Femur (tissue), 1 donor: ENCODE results near the gene TNS3.

ENCODE experiments used
- DNase-seq: peaks from one replicate; pipeline ENCODE4 v3.0.0-alpha.2; 2017

TNS3 gene

DNA sequence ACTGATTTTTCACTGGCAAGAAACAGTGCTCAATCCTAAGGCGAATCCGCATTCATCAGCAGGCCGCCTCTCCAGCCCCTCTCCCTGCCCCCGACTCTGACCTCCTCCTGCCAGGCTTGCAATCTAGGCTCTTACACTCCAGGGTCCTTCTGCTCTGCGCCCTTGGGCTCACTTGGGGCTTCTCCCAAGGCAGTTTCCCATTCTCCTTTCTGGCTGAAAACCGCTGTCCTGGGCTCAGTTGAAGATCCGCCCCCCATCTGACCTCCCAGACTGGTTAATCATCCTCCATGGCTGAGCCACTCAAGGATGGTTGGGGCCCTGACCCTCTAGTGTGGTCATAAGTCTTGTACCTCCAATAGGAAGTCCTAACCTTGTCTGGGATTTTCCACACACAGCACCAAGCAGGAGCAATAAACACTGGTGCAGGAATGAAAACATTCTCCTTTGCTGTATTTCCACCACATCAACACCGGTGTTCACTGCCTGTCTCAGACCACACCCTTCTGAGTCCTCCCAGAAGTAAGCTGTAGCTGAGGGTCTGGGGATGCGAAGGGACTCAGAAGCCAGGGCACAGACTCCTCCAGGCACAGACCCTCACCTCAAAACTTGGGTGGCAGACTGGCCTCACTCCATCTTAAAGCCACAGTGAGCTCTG, 42.4 kb downstream of the TNS3 start:
- DNase-seq: no peak

DNA sequence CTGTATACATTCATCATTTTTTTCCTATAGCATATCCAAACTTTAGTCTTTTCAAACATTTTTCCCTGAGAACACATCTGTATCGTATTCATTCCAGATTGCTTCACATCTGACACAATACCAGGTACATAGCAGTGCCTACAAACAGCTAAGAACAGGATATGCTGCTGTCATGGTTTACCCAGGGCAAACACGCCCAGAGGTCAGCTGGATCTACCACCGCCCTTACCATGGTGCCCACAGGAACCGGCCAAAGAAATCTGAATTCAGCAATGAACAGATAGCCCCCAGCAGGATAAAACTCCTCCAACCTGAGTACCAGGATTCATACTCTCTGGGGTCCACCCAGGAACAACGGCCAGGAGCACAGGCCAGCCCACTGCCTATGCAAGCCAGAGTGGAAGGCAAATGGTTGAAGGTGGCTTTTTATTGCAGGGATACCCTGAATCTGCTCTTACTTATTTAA, 43.0 kb downstream of the TNS3 start:
- DNase-seq: no peak

DNA sequence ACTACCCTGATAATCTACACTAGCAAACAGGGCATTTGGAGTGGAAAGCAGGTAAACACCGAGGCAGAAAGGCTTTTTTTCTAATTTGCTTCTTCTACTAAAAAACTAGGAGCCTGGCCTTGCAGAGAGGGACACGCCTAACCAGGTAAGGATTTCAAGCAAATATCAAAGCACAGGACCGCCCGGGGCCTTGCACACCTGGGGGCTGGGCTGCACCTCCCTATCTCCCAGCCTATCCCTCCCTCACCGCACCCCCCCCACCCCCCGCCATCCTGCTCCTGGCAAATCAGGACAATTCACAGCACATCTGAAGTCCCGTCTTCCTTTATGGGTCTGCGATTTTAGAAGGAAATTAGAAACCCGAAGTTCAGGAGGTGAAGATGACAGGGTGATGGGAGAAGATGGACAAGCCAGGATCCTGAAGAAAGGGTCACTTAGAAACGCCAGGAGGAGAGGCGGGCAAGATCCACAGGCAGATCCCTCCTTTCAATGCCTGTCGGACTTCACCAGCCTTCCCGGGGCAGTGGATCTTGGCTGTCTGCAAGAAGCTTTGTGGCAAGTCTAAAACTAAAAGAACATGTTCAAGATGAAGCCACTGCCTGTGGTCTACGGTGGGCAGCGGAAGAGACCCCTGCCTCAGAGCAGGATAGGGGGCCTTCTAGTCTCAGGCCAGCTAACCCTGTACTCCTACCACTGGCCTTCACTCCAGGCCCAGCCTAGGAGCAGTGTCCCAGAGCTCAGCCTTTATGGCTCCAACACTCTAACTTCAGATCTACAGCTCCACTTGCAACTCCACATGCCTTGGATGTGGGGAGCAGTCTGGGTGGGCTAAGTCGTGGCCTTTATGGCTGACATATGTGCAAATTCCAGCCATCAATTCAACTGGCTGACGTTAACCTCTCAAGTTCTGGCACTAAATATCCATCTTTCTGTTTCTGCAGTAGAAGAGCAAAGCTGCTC, 43.9 kb downstream of the TNS3 start:
- DNase-seq: peak; percentile 70

DNA sequence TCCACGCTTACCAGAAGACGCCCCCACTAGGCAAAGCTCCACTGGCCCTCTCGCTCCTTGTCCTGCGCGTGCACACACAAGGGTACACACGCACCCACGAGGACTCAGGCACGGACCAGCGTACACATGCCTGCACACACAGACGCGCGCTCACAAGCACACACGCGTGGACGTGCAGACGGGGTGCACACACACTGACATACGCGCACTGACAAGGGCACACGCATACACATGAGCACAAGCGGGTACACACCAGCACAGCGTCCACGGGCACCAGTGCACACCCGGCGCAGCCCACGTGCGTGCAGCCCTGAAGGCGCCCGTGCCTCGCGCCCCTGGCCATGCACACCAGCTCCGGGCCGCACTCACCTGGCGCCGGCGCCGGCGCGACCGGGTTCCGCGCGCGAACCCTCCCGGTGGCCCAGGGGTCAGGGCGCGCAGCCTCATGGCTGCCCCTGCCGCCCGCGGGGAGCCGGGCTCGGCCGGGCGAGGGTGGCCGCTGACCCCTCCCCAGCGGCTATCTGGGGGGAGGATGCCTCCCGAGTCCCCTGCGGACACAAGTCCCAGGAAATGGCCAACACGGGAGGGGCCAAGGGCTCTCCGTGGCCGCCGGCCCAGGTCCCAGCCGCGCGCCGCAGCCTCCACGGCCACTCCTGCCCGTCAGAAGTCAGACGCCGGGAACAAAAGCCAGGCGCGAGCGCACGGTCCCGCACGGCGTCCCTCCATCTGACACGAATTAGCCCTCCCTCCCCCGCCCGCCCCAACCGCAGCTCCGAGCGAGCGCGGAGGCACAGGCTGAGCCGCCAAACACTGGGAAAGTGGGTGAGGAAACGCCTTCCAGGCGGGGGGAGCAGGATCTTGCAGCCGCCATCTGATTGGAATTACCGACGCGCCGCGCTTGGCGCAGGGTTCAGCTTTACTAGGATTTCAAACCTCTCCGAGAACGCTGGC, 45.0 kb downstream of the TNS3 start:
- peak; percentile 89 for DNase-seq

DNA sequence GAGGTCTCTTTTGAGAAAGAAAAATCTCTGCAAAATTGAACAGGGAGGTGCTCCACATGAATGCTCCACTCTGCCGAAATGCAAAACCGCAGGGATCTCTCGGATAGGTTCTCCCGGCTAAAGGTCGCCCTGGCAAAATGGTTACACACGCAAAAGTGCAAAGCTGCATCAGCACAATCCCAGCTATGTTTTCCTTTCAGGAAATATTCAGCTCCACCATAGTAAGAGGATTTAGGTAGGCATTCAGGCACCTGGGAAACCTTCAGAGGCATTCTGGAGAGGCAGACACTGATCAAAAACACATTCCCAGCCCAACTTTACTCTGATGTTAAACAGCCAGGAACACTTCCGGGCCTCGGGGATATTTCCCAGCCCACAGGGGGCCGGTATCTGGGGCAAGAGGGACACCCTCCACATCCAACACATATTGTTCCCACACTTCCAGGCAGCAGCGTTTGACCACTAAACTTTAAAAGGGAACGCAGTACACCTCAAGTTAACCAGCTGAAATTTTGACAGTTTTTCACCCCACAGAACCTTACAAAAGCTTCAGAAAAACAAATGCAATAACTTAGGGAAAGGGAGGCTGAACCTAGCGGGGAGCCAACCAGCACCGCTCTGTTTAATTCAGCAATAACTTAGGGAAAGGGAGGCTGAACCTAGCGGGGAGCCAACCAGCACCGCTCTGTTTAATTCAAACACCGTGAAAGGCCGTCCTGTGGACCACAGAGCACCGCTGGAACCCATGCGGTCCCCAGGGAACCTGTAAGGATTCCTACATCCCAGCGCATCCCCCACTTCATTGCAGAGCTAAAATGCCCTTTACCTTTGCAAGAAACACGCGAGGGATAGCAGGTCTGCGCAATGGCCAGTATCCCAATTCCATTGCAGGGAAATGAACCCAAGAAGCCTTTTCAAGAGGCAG, 45.9 kb downstream of the TNS3 start:
- no peak for DNase-seq

DNA sequence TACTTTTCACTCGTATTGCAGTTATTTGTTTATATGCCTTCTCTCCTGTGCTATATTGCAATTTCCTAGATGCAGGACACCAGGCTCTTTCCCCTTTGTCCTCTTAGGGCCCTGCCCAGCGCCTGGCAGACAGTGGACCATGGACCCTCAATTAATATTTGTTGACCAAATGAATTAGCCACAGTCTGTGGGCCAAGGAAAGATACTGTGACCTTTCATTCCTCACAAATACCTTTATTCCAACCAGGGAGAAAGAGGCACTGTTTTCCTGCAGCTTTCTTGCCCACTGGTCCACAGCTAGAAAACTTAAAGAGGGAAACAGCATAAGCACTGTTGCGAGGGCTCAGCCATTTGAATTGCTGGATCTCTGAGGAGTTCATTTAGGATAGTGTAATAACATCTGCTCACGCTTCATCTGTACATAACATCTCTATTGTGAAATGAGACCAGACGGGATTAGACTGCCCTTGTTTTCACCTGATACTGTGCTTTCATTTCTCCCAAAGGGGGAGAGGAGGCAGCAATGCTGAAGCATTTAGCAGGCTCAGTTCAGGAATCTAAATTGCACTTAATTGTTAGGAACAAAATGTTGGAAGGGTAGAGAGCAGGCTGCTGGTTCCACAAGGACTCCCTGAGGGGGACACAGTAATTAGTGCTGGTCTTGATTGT, 46.7 kb downstream of the TNS3 start:
- DNase-seq: no peak

DNA sequence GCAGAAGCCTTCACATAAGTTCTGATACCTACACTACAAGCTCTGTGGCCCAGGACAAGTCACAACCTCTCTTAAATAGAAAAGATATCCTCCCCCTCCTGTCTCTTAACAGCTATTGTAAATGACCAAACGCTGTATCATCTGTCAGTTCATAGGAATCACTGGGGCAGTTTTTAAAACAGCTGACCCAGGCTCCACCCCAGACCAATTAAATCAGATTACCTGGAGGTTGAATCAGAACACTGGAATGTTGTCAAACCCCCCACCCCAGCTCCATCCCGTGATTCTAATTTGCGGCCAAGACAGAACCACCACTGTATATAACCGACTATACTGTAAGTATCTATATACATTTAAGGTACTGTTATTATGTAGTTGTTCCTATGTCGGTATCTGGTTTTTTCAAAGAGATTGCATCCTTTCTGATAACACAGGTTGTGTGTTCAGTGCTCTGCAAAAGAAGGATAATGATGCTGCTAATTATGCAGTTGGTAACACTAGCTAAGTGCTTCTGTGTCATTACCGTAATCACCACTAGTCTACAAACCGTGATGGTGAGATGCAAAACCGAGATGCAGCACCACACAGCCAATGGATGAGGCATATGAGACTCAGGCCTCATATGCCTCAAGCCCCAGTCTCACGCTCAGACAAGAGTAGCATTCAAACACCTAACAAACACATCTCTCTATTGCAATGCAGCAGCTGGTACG, 47.4 kb downstream of the TNS3 start:
- no peak for DNase-seq

DNA sequence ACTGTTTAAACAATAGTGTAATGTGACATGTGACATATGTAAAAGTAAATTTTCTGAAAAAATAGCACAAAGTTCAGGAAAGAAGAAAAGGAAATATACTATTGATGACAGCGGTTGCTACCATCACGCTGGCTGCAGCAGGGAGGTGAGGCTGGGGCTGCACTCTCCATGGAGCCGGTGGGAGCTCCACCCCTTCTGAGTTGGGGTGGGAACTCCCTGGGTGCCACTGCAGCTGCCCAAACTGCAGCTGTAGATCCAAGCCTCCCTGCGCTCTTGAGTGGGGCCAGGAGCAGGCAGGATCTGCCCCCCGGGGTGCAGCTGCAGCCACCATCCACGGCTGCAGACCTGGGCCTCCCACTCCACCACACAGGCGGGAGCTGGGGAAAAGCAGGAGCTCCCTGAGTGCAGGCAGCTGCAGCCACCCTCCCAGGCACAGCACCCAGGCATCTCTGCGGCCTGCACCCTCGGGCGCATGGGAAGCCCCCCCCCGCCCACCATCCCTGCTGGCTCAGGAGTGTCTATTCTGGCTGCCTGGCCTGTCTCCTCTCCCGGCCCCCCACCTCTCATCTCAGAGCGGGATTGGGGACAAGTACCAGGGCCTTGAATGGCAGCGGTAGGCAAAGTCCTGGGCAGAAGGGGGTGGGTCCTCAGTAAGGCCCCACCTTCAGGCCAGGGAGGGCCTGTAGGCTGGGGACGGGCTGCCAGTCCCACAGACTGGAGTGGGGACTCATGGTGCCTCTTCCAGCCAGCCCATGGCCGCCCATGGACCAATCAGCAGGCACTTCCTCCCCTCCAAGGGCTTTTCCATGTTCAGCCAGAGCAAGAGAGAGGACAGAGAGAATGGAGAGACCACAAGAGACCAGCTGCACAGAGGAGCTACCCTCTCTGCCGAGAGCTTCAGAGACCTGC, 50.1 kb downstream of the TNS3 start:
- no peak for DNase-seq

DNA sequence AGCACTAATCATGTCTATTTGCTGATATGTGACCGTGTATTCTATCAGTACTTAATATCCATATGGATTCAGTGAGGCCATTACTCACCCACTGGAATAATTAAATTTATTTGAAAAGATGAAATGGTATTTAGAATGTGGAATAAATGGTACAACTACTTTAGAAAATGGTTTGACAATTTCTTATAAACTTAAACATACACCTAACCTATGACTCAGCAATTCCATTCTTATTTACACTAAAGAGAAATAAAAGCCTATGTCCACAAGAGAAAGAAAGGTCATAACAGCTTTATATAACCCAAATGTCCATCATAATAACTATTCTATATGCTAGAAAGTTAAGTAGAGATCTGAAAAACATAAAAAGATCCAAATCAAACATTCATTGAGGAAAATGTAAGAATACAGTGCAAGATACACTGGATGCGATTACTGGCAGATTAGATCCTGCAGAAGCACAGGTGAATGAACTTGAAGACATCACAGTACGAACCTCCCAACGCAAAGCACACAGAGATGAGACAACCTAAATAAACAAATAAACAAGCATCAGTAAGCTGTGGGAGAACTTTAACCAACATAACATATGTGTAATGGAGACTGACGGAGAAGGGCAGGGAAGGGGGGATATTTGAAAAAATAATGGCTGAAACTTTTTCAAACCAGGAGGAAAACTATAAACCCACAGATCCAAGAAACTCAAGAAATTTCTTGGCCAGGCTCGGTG, 51.9 kb downstream of the TNS3 start:
- DNase-seq: no peak

DNA sequence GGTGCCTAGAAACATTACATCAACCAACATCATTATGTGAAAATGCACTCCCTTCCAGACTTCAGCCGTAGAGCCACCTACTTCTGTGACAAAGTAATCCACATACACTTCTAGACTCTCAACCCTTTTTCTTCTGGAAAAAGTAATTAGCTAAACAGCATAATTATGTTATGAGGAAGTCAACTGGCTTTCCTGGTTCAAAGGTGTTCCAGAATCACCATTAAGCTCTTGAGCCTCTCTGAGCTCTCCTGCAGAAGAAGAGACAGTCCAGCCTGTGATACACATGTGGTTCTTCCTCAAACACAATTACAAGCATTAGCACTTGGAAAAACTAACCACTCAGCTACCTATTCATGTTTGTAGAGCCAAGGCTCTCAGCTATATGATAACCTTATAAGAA, 52.5 kb downstream of the TNS3 start:
- no peak for DNase-seq

DNA sequence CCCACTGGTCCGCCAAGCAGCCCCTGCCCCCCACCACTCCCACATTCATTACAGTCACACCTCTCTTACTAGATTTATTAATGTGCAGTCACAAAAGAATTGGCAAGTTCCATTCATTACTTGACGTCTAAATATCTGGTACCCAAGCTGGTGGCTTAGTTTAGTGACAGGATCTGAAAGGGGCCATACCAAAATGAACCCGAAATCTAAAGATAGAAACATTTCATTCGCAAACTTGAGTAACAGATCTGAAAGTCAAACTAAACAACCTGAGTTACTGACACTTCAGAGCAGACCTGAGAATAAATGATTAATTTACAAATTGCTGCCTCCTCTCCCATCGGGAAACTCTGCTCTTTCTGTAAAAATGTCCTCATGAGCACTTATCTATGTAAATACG, 53.4 kb downstream of the TNS3 start:
- DNase-seq: no peak

DNA sequence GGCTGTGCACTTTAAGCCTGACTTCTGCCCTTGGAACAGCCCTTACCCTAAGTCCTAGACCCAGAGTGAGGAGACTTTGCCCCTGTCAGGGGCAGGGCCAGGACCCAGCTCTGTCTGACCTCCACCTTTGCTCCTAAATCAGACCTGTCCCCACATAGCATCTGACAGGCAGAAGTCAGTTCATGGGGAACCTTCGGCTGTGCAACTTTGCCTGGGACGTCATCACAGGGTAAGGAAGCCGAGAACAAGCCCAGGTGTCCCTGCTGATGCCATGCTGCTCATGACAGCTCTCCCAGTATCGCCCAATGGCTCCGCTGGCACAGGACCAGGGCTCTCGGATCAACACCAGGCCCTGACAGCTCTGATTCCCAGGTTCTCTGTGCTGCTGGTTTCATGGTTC, 55.4 kb downstream of the TNS3 start:
- DNase-seq: no peak

DNA sequence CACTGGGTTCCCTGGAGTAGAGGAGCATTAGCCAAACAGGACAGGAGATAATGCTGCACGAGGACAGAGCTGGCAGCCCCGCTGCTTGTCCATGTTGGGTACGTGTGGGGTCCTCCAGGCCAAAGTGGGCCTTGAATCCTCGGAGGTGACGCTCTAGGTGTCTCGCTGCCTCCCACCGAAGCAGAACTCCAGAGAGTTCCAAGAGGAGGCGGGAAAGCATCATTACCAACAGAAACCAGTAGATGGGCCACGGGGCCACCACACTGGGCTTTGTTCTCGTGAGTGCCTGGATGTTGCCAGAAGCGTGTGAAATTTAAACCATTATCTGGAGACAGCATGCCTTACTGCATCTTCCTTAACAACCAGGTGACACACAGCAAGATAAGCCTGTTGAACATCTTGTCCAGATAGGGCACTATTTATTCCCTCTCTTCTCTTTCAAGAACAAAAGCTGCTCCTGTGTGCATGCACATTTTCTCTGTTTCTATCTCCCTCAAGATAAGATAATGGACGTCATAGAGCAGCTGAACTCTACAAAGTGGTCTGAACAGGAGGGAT, 56.8 kb downstream of the TNS3 start:
- DNase-seq: no peak

DNA sequence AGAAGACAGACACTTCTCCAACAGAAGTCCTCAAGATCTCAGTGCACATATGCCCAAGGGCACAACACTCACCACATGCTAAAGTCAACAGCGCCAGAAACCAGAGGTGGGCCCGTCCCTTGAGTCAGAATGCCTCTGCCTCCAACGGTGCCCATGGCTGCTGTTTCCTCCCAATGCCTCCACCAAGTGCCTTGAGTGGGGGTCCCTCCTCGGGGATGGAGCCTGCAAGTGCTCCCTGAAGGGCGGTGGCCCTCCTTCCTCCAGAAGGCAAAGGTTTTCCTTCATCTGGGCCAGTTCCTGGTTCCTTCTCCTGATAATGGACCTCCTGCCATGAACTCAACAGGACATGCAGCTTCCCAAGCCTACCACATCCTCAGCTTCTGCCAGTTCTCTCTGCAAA, 58.5 kb downstream of the TNS3 start:
- DNase-seq: no peak

DNA sequence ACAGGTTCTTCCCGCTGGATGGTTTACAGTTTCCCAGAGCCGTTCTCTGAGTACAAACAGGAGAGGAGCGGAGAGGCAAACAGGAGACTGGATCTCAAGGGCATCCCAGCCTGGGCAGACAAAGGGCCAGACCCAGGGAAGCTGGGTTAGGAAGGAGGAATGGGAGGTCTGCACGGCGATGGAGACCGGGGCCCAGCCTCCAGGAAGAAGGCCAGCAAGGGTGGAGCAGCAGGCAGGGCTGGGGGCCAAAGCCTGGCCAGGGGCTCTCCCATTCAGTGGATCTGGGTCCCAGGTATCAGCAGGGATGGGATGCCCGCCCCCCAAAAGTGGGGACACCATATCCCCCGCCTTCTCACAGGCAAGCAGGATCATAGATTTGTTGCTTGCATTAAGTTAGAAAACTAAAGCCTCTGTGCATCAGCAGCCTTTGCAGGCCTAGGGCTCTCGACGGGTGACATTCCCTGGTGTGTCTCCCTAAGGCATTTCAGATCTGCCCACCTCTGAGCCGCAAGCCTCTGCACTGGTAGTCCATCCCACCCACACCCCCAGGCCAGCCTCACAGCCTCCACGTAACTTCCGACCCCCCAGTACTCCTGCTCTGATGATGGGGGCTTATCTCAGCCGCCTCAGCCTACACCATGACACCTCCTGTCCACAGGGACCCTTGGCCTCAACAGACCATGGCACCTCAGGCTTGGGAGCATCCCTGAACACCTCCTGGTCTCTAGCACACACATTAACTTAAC, 59.9 kb downstream of the TNS3 start:
- DNase-seq: no peak

DNA sequence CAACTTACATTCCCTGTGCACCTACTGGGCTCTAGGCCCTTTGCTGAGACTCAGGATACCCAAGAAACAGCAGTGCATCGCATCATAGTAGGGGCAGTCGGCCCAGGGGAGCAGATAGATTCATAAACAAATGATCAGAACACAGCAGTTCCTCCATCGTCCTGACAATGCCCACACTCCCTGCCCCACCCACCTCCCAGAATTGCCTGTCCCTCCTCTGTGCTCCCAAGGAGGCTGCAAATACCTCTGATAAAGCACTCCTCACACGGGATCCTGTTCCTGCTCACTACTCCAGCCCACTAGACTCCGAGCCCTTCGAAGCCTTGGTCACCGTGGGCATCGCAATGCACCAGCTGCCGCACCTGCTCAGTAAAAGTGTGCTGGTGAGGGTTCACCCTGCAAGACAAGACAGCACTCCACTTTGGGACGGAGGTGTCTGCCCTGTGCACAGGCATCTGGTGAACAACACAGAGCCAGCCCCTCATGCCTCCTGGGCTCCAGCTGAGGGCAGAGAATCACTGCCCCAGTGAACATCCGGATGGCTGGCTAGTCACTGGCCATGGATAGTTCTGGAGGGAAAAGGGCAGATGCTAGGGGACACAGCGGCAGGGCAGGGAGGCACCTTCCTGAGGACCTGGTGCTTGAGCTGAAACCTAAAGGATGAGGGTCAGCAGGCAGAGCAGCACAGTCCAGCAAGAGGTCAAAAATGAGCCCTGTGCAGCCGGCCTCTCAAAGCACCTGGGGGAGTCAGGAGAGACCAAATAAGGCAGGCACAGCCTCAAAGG, 60.7 kb downstream of the TNS3 start:
- no peak for DNase-seq

DNA sequence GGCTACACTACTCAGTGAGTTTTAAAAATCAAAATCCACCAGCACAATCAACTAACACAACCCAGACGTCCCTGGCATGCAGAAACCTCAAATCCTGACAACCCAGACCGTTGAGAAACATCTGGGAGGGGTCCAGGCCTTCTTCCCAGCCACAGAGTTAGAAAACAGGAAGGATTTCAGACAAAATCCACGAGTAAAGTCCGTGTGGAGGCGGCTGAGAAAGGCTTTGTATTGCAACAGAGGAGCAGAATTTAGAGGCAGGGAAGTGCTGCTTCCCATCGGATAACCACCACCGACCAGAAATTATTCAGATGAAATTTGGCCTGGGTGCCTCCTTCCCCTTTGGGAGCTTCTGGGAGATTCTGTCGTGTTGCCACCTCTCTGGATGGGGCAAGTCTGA, 61.5 kb downstream of the TNS3 start:
- DNase-seq: no peak
